ENCODE measurements around the gene IGFBP2. TPM values are rescaled to one million over a fixed set of nuclear protein-coding genes. Genes with fewer than 3 reads are reported as not detected.

IGFBP2 gene
- total RNA-seq, 4 donors from 2014 or later = 10.5 to 155 (median 101) TPM

DNA sequence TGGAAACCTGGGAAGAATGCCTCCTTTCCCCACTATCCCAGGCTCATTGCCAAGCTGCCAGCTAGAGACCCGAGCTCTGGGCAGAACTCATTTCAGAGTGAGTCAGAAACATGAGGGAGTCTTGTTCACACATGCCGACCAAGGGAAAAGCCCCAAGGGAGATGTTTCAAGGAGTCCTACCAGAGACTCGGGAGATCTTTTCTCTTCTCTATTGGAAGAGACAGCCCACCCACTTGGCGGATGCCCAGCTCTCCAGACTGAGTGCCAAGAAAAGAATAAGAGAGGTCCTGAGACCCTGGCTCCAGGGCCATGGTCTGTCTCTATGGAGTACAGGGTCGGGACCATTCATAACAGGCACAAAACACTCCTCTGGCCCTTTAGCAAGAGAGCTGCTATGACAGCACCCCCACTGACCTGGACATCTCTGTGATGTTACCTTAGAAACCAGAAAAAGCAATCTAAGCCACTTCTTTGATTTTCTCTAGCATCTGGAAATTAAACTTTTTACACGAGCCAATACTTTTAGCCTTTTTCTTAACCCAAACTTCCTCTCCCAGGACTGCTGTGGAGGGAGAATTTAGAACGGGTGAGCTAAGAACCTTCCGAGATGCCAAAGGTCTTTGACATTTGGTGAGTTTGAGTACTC lies 80.6 kb downstream of the IGFBP2 start:
- no peak for DNase-seq

More for the DNA sequence above, 80.6 kb downstream of the IGFBP2 start:
- Histone ChIP-seq H3K9me3 (peaks cover 0 to 5% of the 10 kb centered on the region in 2 donors), H3K27me3 (no peaks in the 10 kb centered on the region), H3K4me3 (no peak overlapping the region), H3K36me3 (no peaks in the 10 kb centered on the region), H3K4me1 (peaks cover 0 to 41% (median 6%) of the 10 kb centered on the region in 4 donors), H3K27ac (peak overlapping the region; percentile 0 to 29 (median 21))
- TF ChIP-seq POLR2AphosphoS5 (IDR thresholded peaks at IDR 0.05) (no peak), POLR2A (IDR thresholded peaks at IDR 0.05) (no peak)
- 61 to 64% methylated on average over 4 to 8 of the region's 8 CpGs for WGBS, 2 donors (ENCODE audit: low coverage in 1 of 2)
- in situ Hi-C loops (cut with MboI; ENCODE audit: low pct_ligation_motif_present in 1 of 4, low pct_unique_long_range_greater_than_20kb in 1 of 4, low sequenced_read_pairs in 3 of 4) = loop anchor here in 1 of 4 donors (25.0 kb wide), 1 partner anchor 423 kb away; no protein-coding TSS in a partner anchor
- intact Hi-C loops (cut with DNase I; ENCODE audit: low total_unique reads) = no loop called here

Other genes with a start within 250 kb of the IGFBP2 start
- 10 to 100 TPM; 16.9 to 32.2 (median 23.6) TPM for gene SMARCAL1, start 220.9 kb upstream of the IGFBP2 start, total RNA-seq
- 1,000 to 10,000 TPM in 1 of 4 donors, 100 to 1,000 TPM in 2, 10 to 100 TPM in 1; 59.1 to 1,456 (median 761) TPM for gene RPL37A, start 134.6 kb upstream of the IGFBP2 start, total RNA-seq
- gene IGFBP5, start 62.1 kb downstream of the IGFBP2 start, total RNA-seq = 100 to 1,000 TPM; 146 to 263 (median 190) TPM
- gene TNP1, start 226.6 kb downstream of the IGFBP2 start, total RNA-seq = not detected